IMR-90 (cell line): ENCODE data around the gene N4BP2. TPM values are rescaled to one million over a fixed set of nuclear protein-coding genes. Genes with fewer than 3 reads are reported as not detected.

Source experiments
- ATAC-seq: fragments of 200-7000 bp; cut with Tn5 transposase; 2 replicates; pipeline ENCODE4 v1.9.1; 2020; ENCODE audit warnings: low read depth, mild to moderate bottlenecking, moderate library complexity
- BruUV-seq: library from RNA; stranded (reverse); fragments of 400-500 nt; replicated peaks from 2 replicates; lab custom pipeline; 2021; lab: Mats Ljungman, UMichigan
- CTCF ChIA-PET: fragments of 300-600 bp; formaldehyde crosslinking; extraction: SDS; loops from one replicate; lab custom pipeline; 2021; ENCODE audit warnings: antibody characterized with exemption; lab: Yijun Ruan, JAX
- POLR2A ChIA-PET: fragments of 300-600 bp; sonication (Branson Sonifier 250); formaldehyde crosslinking; loops from one replicate; lab custom pipeline; 2022; ENCODE audit warnings: antibody characterized with exemption; ENCODE audit not compliant: unreplicated experiment; lab: Charles Lee
- DNase-seq: peaks from one replicate; pipeline ENCODE4 v3.0.0; 2013
- H2AFZ ChIP-seq: replicated peaks from 2 replicates; pipeline ENCODE3; 2013; ENCODE audit warnings: low read length, mild to moderate bottlenecking; ENCODE audit not compliant: poor library complexity
- H2AK5ac ChIP-seq: 2 replicates; pipeline ENCODE4 v1.6.1; 2013; ENCODE audit warnings: low read depth, low read length, inconsistent platforms
- H2AK9ac ChIP-seq: replicated peaks from 2 replicates; pipeline ENCODE3; 2013; ENCODE audit warnings: mild to moderate bottlenecking, low read depth, low read length, moderate library complexity; ENCODE audit not compliant: poor library complexity
- H2BK120ac ChIP-seq: 2 replicates; pipeline ENCODE4 v1.6.1; 2013; ENCODE audit warnings: low read depth, low read length, inconsistent platforms
- H2BK15ac ChIP-seq: 3 replicates; pipeline ENCODE4 v1.6.1; 2013; ENCODE audit warnings: low read depth, low read length, inconsistent platforms
- H2BK20ac ChIP-seq: 2 replicates; pipeline ENCODE4 v1.6.1; 2013; ENCODE audit warnings: low read depth, mild to moderate bottlenecking, inconsistent platforms, low read length, moderate library complexity
- H2BK5ac ChIP-seq: 2 replicates; pipeline ENCODE4 v1.6.1; 2013; ENCODE audit warnings: mild to moderate bottlenecking, low read depth, low read length, inconsistent platforms; ENCODE audit not compliant: poor library complexity, severe bottlenecking
- H3K14ac ChIP-seq: replicated peaks from 2 replicates; pipeline ENCODE4 v1.6.1; 2013; ENCODE audit warnings: low read depth, low read length, inconsistent platforms
- H3K18ac ChIP-seq: 2 replicates; pipeline ENCODE4 v1.6.1; 2013; ENCODE audit warnings: low read depth, low read length, control low read depth
- H3K23ac ChIP-seq: 2 replicates; pipeline ENCODE4 v1.6.1; 2013; ENCODE audit warnings: low read depth, low read length, inconsistent platforms
- H3K27ac ChIP-seq: 2 replicates; pipeline ENCODE4 v1.5.1; 2013; ENCODE audit warnings: mild to moderate bottlenecking, control low read depth, low read length; ENCODE audit not compliant: insufficient read depth
- H3K27me3 ChIP-seq: 2 replicates; pipeline ENCODE4 v1.6.1; 2013; ENCODE audit warnings: low read length; ENCODE audit not compliant: control insufficient read depth, insufficient read depth
- H3K36me3 ChIP-seq: 2 replicates; pipeline ENCODE4 v1.6.1; 2013; ENCODE audit warnings: low read length, mixed read lengths; ENCODE audit not compliant: control insufficient read depth, insufficient read depth
- H3K4ac ChIP-seq: 2 replicates; pipeline ENCODE4 v1.6.1; 2013; ENCODE audit warnings: low read depth, low read length, inconsistent platforms
- H3K4me1 ChIP-seq: 2 replicates; pipeline ENCODE4 v1.6.1; 2013; ENCODE audit warnings: low read length, mixed read lengths; ENCODE audit not compliant: control insufficient read depth, insufficient read depth
- H3K4me2 ChIP-seq: 2 replicates; pipeline ENCODE4 v1.6.1; 2013; ENCODE audit warnings: low read depth, mild to moderate bottlenecking, control low read depth, low read length, moderate library complexity
- H3K4me3 ChIP-seq: 2 replicates; pipeline ENCODE4 v1.5.1; 2013; ENCODE audit warnings: low read depth, mild to moderate bottlenecking, control low read depth, low read length, moderate library complexity; ENCODE audit not compliant: insufficient read depth
- H3K56ac ChIP-seq: 2 replicates; pipeline ENCODE4 v1.6.1; 2013; ENCODE audit warnings: low read length, inconsistent platforms; ENCODE audit not compliant: insufficient read depth; ENCODE audit errors: extremely low read depth
- H3K79me1 ChIP-seq, 2 experiments: 2 replicates each; pipeline ENCODE4 v1.6.1; 2013; ENCODE audit warnings: low read length in 2 of 2, inconsistent platforms in 1 of 2, low read depth in 1 of 2
- H3K9ac ChIP-seq: 2 replicates; pipeline ENCODE4 v1.6.1; 2013; ENCODE audit warnings: low read depth, low read length, control low read depth
- H3K9me1 ChIP-seq: 2 replicates; pipeline ENCODE4 v1.6.1; 2013; ENCODE audit warnings: low read length, inconsistent platforms; ENCODE audit not compliant: insufficient read depth
- H3K9me3 ChIP-seq: 2 replicates; pipeline ENCODE4 v1.6.1; 2013; ENCODE audit warnings: low read length; ENCODE audit not compliant: control insufficient read depth, insufficient read depth
- H4K20me1 ChIP-seq: 2 replicates; pipeline ENCODE4 v1.6.1; 2013; ENCODE audit warnings: low read length, inconsistent platforms; ENCODE audit not compliant: insufficient read depth
- H4K5ac ChIP-seq: 2 replicates; pipeline ENCODE4 v1.6.1; 2013; ENCODE audit warnings: mild to moderate bottlenecking, low read depth, low read length, control low read depth
- H4K8ac ChIP-seq, 2 experiments: 2 replicates each; pipeline ENCODE4 v1.6.1; 2013; ENCODE audit warnings: low read depth in 2 of 2, low read length in 2 of 2, control low read depth in 1 of 2, inconsistent platforms in 1 of 2
- H4K91ac ChIP-seq: 2 replicates; pipeline ENCODE4 v1.6.1; 2013; ENCODE audit warnings: low read depth, low read length, inconsistent platforms; ENCODE audit not compliant: insufficient read depth
- BHLHE40 ChIP-seq: fragments of 150-350 bp; IDR thresholded peaks from 2 replicates; pipeline ENCODE4 v1.6.1; 2016; ENCODE audit warnings: mild to moderate bottlenecking, low read depth, low read length
- CEBPB ChIP-seq: IDR thresholded peaks from 2 replicates; pipeline ENCODE4 v1.6.1; 2012; ENCODE audit warnings: low read depth, low read length, improper control_type of control experiment
- CHD1 ChIP-seq: IDR thresholded peaks from 2 replicates; pipeline ENCODE4 v1.6.1; 2012; ENCODE audit warnings: low read depth, low read length, improper control_type of control experiment
- CTCF ChIP-seq: conservative IDR thresholded peaks from 2 replicates; pipeline ENCODE4 v1.5.1; 2012; ENCODE audit warnings: mild to moderate bottlenecking, low read depth, low read length, improper control_type of control experiment
- MAZ ChIP-seq: IDR thresholded peaks from 2 replicates; pipeline ENCODE4 v1.6.1; 2012; ENCODE audit warnings: low read depth, mild to moderate bottlenecking, low read length, improper control_type of control experiment, moderate library complexity, borderline replicate concordance
- RCOR1 ChIP-seq: IDR thresholded peaks from 2 replicates; pipeline ENCODE4 v1.6.1; 2012; ENCODE audit warnings: mild to moderate bottlenecking, low read length, improper control_type of control experiment; ENCODE audit not compliant: insufficient replicate concordance
- WGBS, 2 experiments: methylation state at CpG; one replicate each; pipeline versions ENCODE4 v1.1.5 to v1.1.7; 2013; ENCODE audit warnings: missing lambda C conversion rate in 2 of 2; ENCODE audit not compliant: insufficient read length in 1 of 2; ENCODE audit errors: extremely low coverage in 2 of 2; 5-methylcytosine and 5-hydroxymethylcytosine counted together
- dilution Hi-C: fragments of 300-500 bp; cut with HindIII; formaldehyde crosslinking; loops from one replicate; pipeline ENCODE4 v1.14.3; 2018; ENCODE audit warnings: low sequenced_read_pairs; ENCODE audit not compliant: unreplicated experiment
- in situ Hi-C: fragments of 300-500 bp; cut with MboI; formaldehyde crosslinking; loops from 3 replicates; pipeline ENCODE4 v1.14.3; 2019; ENCODE audit warnings: low sequenced_read_pairs, inconsistent platforms, mixed read lengths
- intact Hi-C: fragments of 100-400 bp; cut with micrococcal nuclease; formaldehyde crosslinking; loops from 2 replicates; pipeline ENCODE4 v1.10.0; 2022
- polyA plus RNA-seq, 3 experiments: library from polyadenylated mRNA; depleted of rRNA; stranded (reverse); fragments of >200 nt; gene quantifications; 2 replicates each; pipeline ENCODE4 v1.2.3, GENCODE V29; 2012; ENCODE audit warnings: low replicate concordance in 1 of 3
- total RNA-seq: library from RNA; depleted of rRNA; stranded (reverse); fragments of >200 nt; gene quantifications from 2 replicates; pipeline ENCODE4 v1.2.3, GENCODE V29; 2012
- TF ChIP-seq, protein P1 (sequence below): fragments of 150-350 bp; IDR thresholded peaks from 2 replicates; pipeline ENCODE4 v1.6.1; 2016; ENCODE audit warnings: low read depth, mild to moderate bottlenecking, low read length, moderate library complexity, borderline replicate concordance
- TF ChIP-seq, protein P2 (sequence below): fragments of 150-350 bp; IDR thresholded peaks from 2 replicates; pipeline ENCODE4 v1.6.1; 2017; ENCODE audit warnings: mild to moderate bottlenecking, antibody characterized with exemption, low read length, low read depth

The N4BP2 gene
- total and polyA plus RNA-seq, 2 of the 4 experiments (the other 2 are of a cell fraction): 0.84 to 2.2 TPM

DNA sequence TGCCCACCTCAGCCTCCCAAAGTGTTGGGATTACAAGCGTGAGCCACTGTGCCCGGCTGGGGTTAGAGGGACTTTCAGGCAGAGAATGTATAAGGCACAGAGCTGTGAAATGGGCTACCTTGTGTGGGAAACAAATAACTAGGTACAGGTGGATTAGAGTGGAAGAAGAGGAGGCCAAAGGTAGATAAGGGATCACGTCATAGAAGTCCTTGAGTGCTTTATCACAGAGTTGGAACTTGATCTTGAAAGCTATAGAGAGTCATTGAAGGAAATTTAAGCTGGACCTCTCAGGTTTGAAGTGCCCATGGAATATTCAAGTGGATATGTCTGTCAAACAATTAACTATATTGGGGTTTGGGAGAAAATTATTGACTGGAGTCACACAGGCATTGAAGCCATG lies 8.4 kb downstream of the N4BP2 start:
- no peak overlapping the region for H2BK5ac ChIP-seq
- no peak overlapping the region for H2AK9ac ChIP-seq
- H3K36me3 ChIP-seq: no peaks in the 10 kb centered on the region
- no peak overlapping the region for H3K9ac ChIP-seq
- in situ Hi-C loops (loop anchor here (25.0 kb wide), 1 partner anchor 247 kb away; no protein-coding TSS in a partner anchor), intact Hi-C loops (no loop called here), dilution Hi-C loops (no loop called here)
- H4K5ac ChIP-seq: no peak overlapping the region
- H3K9me1 ChIP-seq: no peaks in the 10 kb centered on the region
- H2AK5ac ChIP-seq: no peak overlapping the region
- no peak overlapping the region for H3K27ac ChIP-seq
- BruUV-seq: no TSS peak
- H3K18ac ChIP-seq: no peak overlapping the region
- H3K23ac ChIP-seq: no peak overlapping the region
- H4K91ac ChIP-seq: no peak overlapping the region
- H3K79me1 ChIP-seq: no peaks in the 10 kb centered on the region
- ChIA-PET POLR2A (no interaction called here), CTCF (no interaction called here)
- WGBS, 2 experiments: 88% methylated on average over 3 of the region's 3 CpGs; no CpG with 5 or more reads in 1 of the 2 experiments
- no peak overlapping the region for H2BK120ac ChIP-seq
- H3K56ac ChIP-seq: no peak overlapping the region
- ATAC-seq: no peak
- TF ChIP-seq, protein P1, sequence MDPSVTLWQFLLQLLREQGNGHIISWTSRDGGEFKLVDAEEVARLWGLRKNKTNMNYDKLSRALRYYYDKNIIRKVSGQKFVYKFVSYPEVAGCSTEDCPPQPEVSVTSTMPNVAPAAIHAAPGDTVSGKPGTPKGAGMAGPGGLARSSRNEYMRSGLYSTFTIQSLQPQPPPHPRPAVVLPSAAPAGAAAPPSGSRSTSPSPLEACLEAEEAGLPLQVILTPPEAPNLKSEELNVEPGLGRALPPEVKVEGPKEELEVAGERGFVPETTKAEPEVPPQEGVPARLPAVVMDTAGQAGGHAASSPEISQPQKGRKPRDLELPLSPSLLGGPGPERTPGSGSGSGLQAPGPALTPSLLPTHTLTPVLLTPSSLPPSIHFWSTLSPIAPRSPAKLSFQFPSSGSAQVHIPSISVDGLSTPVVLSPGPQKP: no peak
- TF ChIP-seq CHD1 (no peak), MAZ (no peak), RCOR1 (no peak), CEBPB (no peak), CTCF (no peak), BHLHE40 (no peak)
- TF ChIP-seq, protein P2, sequence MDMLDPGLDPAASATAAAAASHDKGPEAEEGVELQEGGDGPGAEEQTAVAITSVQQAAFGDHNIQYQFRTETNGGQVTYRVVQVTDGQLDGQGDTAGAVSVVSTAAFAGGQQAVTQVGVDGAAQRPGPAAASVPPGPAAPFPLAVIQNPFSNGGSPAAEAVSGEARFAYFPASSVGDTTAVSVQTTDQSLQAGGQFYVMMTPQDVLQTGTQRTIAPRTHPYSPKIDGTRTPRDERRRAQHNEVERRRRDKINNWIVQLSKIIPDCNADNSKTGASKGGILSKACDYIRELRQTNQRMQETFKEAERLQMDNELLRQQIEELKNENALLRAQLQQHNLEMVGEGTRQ: no peak
- H4K20me1 ChIP-seq: no peaks in the 10 kb centered on the region
- no peak overlapping the region for H3K4ac ChIP-seq
- H3K4me3 ChIP-seq: no peak overlapping the region
- no peak overlapping the region for H3K4me2 ChIP-seq
- no peak overlapping the region for H2BK20ac ChIP-seq
- no peaks in the 10 kb centered on the region for H3K9me3 ChIP-seq
- no peak overlapping the region for H4K8ac ChIP-seq
- no peak overlapping the region for H2AFZ ChIP-seq
- H2BK15ac ChIP-seq: no peak overlapping the region
- H3K4me1 ChIP-seq: no peaks in the 10 kb centered on the region
- DNase-seq: no peak
- no peak overlapping the region for H3K14ac ChIP-seq
- H3K27me3 ChIP-seq: no peaks in the 10 kb centered on the region
